Dermis microvascular lymphatic vessel endothelial cell (primary cell): ENCODE measurements around the gene RAB9A. TPM values are rescaled to one million over a fixed set of nuclear protein-coding genes. Genes with fewer than 3 reads are reported as not detected.
"Not testable (repeated sequence)": the region's sequence is repeated elsewhere in the genome, so short reads cannot be mapped to it uniquely, and the experiment has no call there.

Source experiments
- DNase-seq, 2 donors: peaks; one replicate each; pipeline versions ENCODE4 v3.0.0 to v3.0.0-alpha.2; 2010; ENCODE audit warnings: low read depth in 2 of 2
- total RNA-seq: library from RNA; depleted of rRNA; stranded (reverse); fragments of >200 nt; gene quantifications from 2 replicates; pipeline ENCODE4 v1.2.1, GENCODE V29; 2014

The RAB9A gene
- total RNA-seq, 1 donor from 2014 or later, result 16.0 TPM

DNA sequence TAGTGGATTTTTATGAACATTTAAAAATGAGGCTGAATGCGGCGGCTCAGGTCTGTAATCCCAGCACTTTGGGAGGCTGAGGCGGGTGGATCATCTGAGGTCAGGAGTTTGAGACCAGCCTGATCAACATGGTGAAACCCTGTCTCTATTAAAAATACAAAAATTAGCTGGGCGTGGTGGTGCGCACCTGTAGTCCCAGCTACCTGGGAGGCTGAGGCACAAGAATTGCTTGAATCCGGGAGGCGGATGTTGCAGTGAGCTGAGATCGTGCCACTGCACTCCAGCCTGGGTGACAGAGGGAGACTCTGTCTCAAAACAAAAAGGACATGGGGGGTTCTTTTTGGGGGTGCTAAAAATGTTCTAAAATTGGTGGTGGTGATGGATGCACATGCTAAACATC, 19.2 kb upstream of the RAB9A start:
- not testable (repeated sequence) for DNase-seq

- DNase-seq, result no peak
These were observed 18.7 kb upstream of the RAB9A start for GRCh38 chrX:13670197-13670596.

DNA sequence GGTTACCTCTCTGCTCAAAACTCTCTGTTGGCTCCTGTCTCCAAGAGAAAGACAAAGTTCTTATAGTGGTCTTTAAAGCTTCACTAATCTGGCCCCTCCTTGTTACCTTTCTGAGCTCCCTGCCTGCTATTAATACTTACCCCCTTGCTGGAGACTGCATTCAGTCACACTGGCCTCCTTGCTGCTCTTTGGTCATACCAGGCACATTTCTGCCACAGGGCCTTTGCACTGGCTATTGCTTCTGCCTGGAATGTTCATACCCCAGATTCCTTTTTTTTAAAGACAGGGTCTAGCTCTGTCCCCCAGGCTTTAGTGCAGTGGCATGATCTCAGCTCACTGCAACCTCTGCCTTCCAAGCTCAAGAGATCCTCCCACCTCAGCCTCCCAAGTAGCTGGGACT, 15.9 kb upstream of the RAB9A start:
- DNase-seq, result no peak

- DNase-seq, result no peak
These were observed 12.0 kb upstream of the RAB9A start for GRCh38 chrX:13676885-13677284.

GRCh38 chrX:13679700-13680099, 9.2 kb upstream of the RAB9A start:
- not testable (repeated sequence) for DNase-seq

DNA sequence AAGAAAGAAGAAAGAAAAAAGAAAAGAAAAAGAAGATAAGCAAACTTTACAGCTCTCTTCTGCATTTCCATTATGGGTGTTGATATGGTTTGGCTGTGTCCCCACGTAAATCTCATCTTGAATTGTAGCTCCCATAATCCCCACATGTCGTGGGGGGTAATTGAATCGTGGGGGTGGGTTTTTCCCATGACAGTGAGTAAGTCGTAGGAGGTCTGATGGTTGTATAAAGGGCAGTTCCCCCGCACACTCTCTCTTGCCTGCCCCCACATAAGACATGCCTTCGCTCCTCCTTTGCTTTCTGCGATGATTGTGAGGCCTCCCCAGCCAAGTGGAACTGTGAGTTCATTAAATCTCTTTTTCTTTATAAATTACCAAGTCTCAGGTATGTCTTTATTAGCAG, 7.3 kb upstream of the RAB9A start:
- DNase-seq, result no peak

DNA sequence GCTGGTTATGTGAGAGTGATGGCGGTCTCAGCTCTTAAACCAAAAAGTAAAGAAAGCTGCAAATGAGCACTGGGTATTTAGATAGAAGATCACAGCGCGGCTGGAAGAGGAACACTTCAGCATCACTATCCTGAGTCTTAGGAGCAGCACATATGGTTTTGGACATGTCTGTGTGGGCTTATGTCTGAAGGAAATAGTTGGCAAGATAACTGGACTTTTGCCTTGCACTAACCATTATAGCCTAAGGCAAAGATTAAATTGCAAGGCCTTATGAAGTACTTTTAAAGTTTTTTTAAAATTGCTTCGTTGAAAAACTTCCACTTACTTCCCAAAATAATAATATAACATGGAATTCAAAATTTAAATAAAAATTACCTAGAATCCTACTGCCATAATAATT, 4.6 kb upstream of the RAB9A start:
- DNase-seq, result no peak

DNA sequence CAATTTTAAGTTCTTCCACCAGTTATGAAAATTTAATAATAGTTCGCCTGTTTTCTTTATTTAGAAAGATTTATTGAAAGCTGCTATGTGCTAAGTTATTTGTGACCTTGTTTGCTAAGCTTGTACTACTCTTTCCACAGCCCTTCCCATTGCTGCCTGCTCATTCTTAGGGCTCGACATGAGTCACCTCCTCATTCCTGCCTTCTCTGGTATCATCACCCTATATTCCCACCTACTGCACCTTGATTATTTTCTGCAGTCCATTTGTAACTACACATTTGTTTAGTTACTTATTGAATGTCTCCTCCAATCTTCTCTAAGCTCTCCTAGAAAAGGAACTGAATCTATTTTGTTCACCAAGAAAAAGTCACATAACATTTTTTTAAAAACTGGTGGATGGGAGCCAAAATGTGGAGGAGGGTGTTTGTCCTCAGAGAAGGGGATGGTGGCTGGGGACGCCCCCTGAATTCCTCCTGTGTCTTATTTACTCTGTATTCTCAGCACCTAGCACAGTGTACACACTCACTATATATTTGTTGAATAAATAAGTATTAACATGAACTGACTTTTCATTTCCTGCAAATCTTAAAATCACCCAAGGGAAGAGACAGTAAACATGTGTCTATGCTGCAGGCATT, 3.7 kb upstream of the RAB9A start:
- DNase-seq, result no peak

DNA sequence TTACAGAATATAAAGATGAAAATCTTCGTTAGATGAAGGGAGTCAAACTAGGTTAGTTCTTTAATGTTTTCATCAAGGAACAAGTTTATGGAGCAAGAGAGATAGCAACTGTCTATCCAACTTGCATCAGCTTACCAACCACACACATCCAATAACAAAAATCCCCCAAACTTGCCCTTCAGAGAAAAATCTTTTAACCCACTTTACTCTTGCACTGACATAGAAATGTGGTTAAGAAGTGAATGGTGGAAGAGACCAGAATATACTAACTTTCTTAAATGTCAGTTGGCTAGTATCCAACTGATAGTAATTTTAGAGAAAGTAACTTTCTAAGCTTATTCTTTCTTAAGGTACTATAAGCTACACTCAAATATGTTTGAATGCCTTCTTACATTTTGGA, 1.7 kb upstream of the RAB9A start:
- DNase-seq, result no peak

DNA sequence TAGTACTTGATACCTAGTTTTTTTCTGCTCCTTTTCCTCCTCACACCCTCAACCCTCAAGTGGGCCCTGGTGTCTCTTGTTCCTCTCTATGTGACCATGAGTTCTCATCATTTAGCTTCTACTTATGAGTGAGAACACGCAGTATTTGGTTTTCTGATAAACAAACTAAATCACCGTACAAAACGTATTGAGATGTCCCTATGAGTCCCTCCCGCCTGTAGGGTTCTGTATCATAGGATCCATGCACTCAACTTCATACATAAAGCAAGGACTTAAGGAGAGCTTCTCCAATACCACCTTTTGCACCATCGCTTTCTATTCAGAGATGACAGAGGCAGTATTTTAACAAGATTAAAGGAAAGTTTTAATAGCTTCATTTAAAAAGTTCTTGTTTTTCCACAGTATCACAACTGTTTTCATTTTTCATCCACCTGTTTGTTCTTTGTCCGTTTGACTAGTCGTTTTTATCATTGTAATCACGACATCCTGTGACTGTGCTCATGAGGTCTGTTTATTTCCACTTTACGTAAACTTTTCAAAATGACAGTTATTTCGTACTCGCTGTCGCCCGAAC, 457 bp upstream of the RAB9A start:
- DNase-seq, result no peak

- DNase-seq, result peak in 1 of 2 donors; percentile 36
These were observed 848 bp downstream of the RAB9A start for GRCh38 chrX:13689741-13690211.

GRCh38 chrX:13690836-13691235, 1.9 kb downstream of the RAB9A start:
- no peak for DNase-seq

- peak in 1 of 2 donors; percentile 20 for DNase-seq
These were observed 3.0 kb downstream of the RAB9A start for GRCh38 chrX:13691841-13692371.

GRCh38 chrX:13692771-13693231, 3.9 kb downstream of the RAB9A start:
- no peak for DNase-seq

DNA sequence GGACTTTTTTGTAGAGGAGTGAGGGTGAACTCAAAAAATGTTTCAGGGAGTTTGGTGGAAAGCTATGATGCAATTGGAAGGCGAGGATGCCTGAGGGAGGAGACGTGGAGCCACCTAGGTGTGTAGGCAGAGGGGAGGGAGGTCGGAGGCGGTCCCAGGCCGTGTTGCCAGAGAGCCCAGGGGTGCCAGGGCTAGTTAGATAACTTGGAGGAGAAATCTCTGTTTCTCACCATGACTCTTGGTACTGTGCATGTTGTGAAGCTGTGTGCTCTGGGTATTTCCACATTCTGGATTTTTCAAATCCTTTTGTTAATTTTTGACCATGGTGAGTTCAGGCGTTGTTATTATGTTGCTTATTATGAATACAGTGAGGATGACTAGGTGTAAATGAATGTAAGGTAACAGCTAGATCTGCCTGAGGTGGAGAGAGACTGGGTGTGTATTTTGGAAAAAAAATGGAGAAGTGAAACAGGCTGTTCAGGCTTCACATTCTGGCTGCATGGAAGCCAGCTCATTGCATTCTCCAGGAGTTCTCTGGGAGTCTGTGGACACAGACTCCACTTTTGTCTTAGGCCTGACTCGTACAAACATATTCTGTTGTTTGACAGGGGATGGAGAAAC, 4.5 kb downstream of the RAB9A start:
- DNase-seq, result no peak

- no peak for DNase-seq
These were observed 5.4 kb downstream of the RAB9A start for GRCh38 chrX:13694359-13694758.

DNA sequence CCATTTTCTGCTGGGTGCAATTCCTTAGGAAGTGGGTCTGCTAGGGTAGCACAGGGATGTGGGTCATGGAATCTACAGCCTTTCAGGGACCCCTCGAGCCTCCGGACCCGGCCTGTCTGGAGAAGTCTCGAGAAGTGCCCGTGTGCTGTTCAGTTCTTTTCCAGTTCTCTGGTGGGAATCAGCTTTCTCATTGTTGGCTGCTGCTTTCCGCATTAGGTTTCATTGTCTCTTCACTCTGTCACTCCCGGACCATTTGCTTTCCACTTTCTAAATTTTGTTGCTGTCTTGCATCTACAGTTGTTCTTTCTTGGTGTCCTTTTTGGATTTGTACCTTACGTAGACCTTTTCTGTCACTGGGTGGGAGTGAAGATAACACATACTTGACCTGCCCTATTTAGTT, 6.1 kb downstream of the RAB9A start:
- DNase-seq, result no peak

GRCh38 chrX:13695601-13696115, 6.7 kb downstream of the RAB9A start:
- DNase-seq, result no peak

- no peak for DNase-seq
These were observed 8.5 kb downstream of the RAB9A start for GRCh38 chrX:13697455-13697854.

- no peak for DNase-seq
These were observed 9.0 kb downstream of the RAB9A start for GRCh38 chrX:13697976-13698375.

DNA sequence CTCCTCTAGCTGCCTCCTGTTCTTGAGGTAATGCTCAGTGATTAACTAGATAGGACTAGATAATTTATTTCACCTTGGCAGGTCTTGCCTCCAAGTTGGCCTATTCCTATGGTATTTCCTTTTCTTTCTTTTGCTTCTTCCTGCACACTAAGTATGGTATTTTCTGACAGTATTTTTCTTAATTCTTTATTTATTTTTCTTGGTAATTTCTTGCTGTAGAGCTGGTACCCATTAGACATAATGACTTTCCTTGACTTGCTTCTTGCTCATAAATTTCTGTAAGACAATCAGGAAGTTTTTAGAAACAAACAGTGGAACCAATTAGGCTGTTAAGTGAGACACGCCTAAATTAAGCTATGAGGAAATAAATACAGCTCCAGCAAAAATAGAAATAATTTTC, 9.5 kb downstream of the RAB9A start:
- DNase-seq, result no peak

GRCh38 chrX:13699183-13699826, 10.4 kb downstream of the RAB9A start:
- peak in 1 of 2 donors; percentile 30 for DNase-seq
